Measurements from ENCODE around the gene RPS25. TPM values are rescaled to one million over a fixed set of nuclear protein-coding genes. Genes with fewer than 3 reads are reported as not detected.

RPS25 gene
- total and polyA plus RNA-seq, 9 of the 15 experiments (the other 6 are each of a cell fraction or from before 2014, with no cell fraction given), result 1,553 to 5,486 (median 2,471) TPM

DNA sequence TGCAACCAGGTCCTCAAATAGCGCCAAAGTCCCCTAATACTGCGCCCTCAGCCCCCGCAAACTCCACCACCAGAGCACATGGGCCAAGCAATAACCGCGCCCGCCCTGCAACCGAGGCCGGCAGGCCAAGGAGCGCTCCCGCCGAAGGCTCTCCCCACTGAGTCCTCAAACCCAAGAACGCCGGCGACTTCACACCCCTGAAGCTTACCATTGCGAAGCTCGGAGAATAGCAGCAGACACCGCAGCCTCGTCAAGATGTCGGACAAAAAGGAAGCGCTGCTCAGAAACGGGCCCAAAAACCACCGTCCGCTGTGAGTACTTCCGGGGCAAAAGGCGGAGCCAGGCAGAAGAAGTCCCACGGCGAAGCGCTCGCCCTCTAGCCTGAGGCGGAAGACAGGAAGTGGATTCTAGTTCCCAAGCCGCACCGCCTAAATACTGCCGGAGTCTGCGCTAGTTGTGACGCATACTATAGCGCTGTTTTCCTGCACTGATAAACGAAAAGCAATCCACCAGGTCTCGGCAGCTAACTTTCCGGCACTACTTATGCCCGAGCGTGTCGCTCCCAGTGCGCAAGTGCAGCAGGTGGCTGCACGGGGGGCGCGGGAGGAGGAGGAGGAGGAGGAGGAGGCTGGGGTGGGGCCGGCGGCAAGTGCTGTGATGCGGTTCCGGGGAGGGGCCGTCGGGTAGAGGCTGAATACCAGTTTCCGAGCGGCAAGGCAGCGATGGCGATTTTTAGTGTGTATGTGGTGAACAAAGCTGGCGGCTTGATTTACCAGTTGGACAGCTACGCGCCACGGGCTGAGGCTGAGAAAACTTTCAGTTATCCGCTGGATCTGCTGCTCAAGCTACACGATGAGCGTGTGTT lies at the start of gene RPS25, which contains the start of gene TRAPPC4 (continued):
- TF ChIP-seq SMAD4 (CRISPR knock-in tag; conservative IDR thresholded peaks at IDR 0.05), result no peak
- peak in 1 of 2 experiments; percentile 19; a peak in 1 of 4 replicates for TF ChIP-seq RCOR1 (IDR thresholded peaks at IDR 0.05; ENCODE audit: borderline replicate concordance in 1 of 2, low read depth in 2 of 2, low read length in 2 of 2)
- TF ChIP-seq POLR2A (conservative IDR thresholded peaks at IDR 0.05), result peak; percentile 98
- TF ChIP-seq, protein P1, sequence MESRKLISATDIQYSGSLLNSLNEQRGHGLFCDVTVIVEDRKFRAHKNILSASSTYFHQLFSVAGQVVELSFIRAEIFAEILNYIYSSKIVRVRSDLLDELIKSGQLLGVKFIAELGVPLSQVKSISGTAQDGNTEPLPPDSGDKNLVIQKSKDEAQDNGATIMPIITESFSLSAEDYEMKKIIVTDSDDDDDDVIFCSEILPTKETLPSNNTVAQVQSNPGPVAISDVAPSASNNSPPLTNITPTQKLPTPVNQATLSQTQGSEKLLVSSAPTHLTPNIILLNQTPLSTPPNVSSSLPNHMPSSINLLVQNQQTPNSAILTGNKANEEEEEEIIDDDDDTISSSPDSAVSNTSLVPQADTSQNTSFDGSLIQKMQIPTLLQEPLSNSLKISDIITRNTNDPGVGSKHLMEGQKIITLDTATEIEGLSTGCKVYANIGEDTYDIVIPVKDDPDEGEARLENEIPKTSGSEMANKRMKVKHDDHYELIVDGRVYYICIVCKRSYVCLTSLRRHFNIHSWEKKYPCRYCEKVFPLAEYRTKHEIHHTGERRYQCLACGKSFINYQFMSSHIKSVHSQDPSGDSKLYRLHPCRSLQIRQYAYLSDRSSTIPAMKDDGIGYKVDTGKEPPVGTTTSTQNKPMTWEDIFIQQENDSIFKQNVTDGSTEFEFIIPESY (CRISPR knock-in tag; IDR thresholded peaks at IDR 0.05), result peak; percentile 48; the same call in 1 of the 2 replicates
- TF ChIP-seq NR2C1 (IDR thresholded peaks at IDR 0.05), result peak; percentile 100
- peak; percentile 100 for TF ChIP-seq NR2C1 (tag; IDR thresholded peaks at IDR 0.05)
- TF ChIP-seq, protein P2, sequence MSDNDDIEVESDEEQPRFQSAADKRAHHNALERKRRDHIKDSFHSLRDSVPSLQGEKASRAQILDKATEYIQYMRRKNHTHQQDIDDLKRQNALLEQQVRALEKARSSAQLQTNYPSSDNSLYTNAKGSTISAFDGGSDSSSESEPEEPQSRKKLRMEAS (CRISPR knock-in tag; IDR thresholded peaks at IDR 0.05), result peak; percentile 91
- TF ChIP-seq, protein P3, sequence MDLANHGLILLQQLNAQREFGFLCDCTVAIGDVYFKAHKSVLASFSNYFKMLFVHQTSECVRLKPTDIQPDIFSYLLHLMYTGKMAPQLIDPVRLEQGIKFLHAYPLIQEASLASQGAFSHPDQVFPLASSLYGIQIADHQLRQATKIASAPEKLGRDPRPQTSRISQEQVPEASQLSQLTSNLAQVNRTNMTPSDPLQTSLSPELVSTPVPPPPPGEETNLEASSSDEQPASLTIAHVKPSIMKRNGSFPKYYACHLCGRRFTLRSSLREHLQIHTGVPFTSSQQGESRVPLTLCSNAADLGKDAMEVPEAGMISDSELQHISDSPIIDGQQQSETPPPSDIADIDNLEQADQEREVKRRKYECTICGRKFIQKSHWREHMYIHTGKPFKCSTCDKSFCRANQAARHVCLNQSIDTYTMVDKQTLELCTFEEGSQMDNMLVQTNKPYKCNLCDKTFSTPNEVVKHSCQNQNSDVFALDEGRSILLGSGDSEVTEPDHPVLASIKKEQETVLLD (IDR thresholded peaks at IDR 0.05), result peak; percentile 85; the same call in 1 of the 2 replicates
- TF ChIP-seq GTF2A2 (tag; IDR thresholded peaks at IDR 0.05), result no peak
- 0 out of 2 replicates have a peak, but pooled peaks have one; percentile 20 for TF ChIP-seq CBX1 (IDR thresholded peaks at IDR 0.05; ENCODE audit: low read depth)
- TF ChIP-seq, protein P4, sequence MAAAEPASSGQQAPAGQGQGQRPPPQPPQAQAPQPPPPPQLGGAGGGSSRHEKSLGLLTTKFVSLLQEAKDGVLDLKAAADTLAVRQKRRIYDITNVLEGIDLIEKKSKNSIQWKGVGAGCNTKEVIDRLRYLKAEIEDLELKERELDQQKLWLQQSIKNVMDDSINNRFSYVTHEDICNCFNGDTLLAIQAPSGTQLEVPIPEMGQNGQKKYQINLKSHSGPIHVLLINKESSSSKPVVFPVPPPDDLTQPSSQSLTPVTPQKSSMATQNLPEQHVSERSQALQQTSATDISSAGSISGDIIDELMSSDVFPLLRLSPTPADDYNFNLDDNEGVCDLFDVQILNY (CRISPR knock-in tag; IDR thresholded peaks at IDR 0.05), result no peak
- TF ChIP-seq ZC3H8 (IDR thresholded peaks at IDR 0.05), result no peak
- TF ChIP-seq, protein P5, sequence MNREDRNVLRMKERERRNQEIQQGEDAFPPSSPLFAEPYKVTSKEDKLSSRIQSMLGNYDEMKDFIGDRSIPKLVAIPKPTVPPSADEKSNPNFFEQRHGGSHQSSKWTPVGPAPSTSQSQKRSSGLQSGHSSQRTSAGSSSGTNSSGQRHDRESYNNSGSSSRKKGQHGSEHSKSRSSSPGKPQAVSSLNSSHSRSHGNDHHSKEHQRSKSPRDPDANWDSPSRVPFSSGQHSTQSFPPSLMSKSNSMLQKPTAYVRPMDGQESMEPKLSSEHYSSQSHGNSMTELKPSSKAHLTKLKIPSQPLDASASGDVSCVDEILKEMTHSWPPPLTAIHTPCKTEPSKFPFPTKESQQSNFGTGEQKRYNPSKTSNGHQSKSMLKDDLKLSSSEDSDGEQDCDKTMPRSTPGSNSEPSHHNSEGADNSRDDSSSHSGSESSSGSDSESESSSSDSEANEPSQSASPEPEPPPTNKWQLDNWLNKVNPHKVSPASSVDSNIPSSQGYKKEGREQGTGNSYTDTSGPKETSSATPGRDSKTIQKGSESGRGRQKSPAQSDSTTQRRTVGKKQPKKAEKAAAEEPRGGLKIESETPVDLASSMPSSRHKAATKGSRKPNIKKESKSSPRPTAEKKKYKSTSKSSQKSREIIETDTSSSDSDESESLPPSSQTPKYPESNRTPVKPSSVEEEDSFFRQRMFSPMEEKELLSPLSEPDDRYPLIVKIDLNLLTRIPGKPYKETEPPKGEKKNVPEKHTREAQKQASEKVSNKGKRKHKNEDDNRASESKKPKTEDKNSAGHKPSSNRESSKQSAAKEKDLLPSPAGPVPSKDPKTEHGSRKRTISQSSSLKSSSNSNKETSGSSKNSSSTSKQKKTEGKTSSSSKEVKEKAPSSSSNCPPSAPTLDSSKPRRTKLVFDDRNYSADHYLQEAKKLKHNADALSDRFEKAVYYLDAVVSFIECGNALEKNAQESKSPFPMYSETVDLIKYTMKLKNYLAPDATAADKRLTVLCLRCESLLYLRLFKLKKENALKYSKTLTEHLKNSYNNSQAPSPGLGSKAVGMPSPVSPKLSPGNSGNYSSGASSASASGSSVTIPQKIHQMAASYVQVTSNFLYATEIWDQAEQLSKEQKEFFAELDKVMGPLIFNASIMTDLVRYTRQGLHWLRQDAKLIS (CRISPR knock-in tag; IDR thresholded peaks at IDR 0.05), result peak; percentile 82
- no peak for TF ChIP-seq CHD4 (IDR thresholded peaks at IDR 0.05; ENCODE audit: insufficient read depth, insufficient replicate concordance, low read depth, low read length, poor library complexity, severe bottlenecking)
- TF ChIP-seq SMAD1 (IDR thresholded peaks at IDR 0.05; ENCODE audit: low read depth, low read length, partially characterized antibody), result peak; percentile 84
- peak; percentile 94 for TF ChIP-seq TAF1 (IDR thresholded peaks at IDR 0.05; ENCODE audit: control insufficient read depth, extremely low read depth, insufficient read depth, low read length, severe bottlenecking)

Data from K562 (cell line).